ENCODE results near the gene CPE. TPM values are rescaled to one million over a fixed set of nuclear protein-coding genes. Genes with fewer than 3 reads are reported as not detected.

Gene CPE
- total RNA-seq, 6 experiments from 2014 or later, result 0.09 TPM; not detected in 5

- no peak for DNase-seq
- H3K27me3 Mint-ChIP-seq (ENCODE audit: insufficient read depth), result no peaks in the 10 kb centered on the region
- H3K9me3 Mint-ChIP-seq, result peaks cover 22% of the 10 kb centered on the region
- H3K27ac Mint-ChIP-seq, result no peak overlapping the region
- H3K36me3 Mint-ChIP-seq (ENCODE audit: low read depth), result no peaks in the 10 kb centered on the region; the same call in 1 of the 2 replicates
- H3K4me1 Mint-ChIP-seq (ENCODE audit: low read depth), result no peaks in the 10 kb centered on the region
- no peak for TF ChIP-seq CTCF (IDR thresholded peaks at IDR 0.05)
- H3K4me3 Mint-ChIP-seq, result no peak overlapping the region
Observed at GRCh38 chr4:165472943-165473676, 94.3 kb downstream of the CPE start.

- DNase-seq, result no peak
- Mint-ChIP-seq H3K9me3 (peaks cover 22% of the 10 kb centered on the region), H3K27me3 (ENCODE audit: insufficient read depth) (no peaks in the 10 kb centered on the region), H3K4me1 (ENCODE audit: low read depth) (no peaks in the 10 kb centered on the region), H3K4me3 (no peak overlapping the region), H3K27ac (no peak overlapping the region), H3K36me3 (ENCODE audit: low read depth) (no peaks in the 10 kb centered on the region; the same call in 1 of the 2 replicates)
- no peak for TF ChIP-seq CTCF (IDR thresholded peaks at IDR 0.05)
Observed at GRCh38 chr4:165474784-165475705, 96.2 kb downstream of the CPE start.

- Mint-ChIP-seq H3K27me3 (ENCODE audit: insufficient read depth) (no peaks in the 10 kb centered on the region), H3K36me3 (ENCODE audit: low read depth) (no peaks in the 10 kb centered on the region; the same call in 1 of the 2 replicates), H3K4me1 (ENCODE audit: low read depth) (no peaks in the 10 kb centered on the region), H3K9me3 (peaks cover 22% of the 10 kb centered on the region), H3K27ac (no peak overlapping the region), H3K4me3 (no peak overlapping the region)
- TF ChIP-seq CTCF (IDR thresholded peaks at IDR 0.05), result no peak
- no peak for DNase-seq
Observed at GRCh38 chr4:165475706-165476070, 96.9 kb downstream of the CPE start.

- H3K4me1 Mint-ChIP-seq (ENCODE audit: low read depth), result no peaks in the 10 kb centered on the region
- DNase-seq, result no peak
- H3K36me3 Mint-ChIP-seq (ENCODE audit: low read depth), result no peaks in the 10 kb centered on the region; the same call in 1 of the 2 replicates
- no peak overlapping the region for H3K27ac Mint-ChIP-seq
- H3K27me3 Mint-ChIP-seq (ENCODE audit: insufficient read depth), result no peaks in the 10 kb centered on the region
- no peak overlapping the region for H3K4me3 Mint-ChIP-seq
- peaks cover 22% of the 10 kb centered on the region for H3K9me3 Mint-ChIP-seq
- no peak for TF ChIP-seq CTCF (IDR thresholded peaks at IDR 0.05)
Observed at GRCh38 chr4:165476214-165477098, 97.6 kb downstream of the CPE start.

- DNase-seq, result no peak
- Mint-ChIP-seq H3K4me1 (ENCODE audit: low read depth) (no peaks in the 10 kb centered on the region), H3K36me3 (ENCODE audit: low read depth) (no peaks in the 10 kb centered on the region; the same call in 1 of the 2 replicates), H3K27me3 (ENCODE audit: insufficient read depth) (no peaks in the 10 kb centered on the region), H3K27ac (no peak overlapping the region), H3K4me3 (no peak overlapping the region), H3K9me3 (peaks cover 20% of the 10 kb centered on the region)
- no peak for TF ChIP-seq CTCF (IDR thresholded peaks at IDR 0.05)
Observed at GRCh38 chr4:165477799-165478198, 99.0 kb downstream of the CPE start.

Data from HFFc6 (cell line).